Measurements from ENCODE around the gene OR51A2.
"Not testable (repeated sequence)": the region's sequence is repeated elsewhere in the genome, so short reads cannot be mapped to it uniquely, and the experiment has no call there.

OR51A2 gene, protein sequence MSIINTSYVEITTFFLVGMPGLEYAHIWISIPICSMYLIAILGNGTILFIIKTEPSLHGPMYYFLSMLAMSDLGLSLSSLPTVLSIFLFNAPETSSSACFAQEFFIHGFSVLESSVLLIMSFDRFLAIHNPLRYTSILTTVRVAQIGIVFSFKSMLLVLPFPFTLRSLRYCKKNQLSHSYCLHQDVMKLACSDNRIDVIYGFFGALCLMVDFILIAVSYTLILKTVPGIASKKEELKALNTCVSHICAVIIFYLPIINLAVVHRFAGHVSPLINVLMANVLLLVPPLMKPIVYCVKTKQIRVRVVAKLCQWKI

DNA sequence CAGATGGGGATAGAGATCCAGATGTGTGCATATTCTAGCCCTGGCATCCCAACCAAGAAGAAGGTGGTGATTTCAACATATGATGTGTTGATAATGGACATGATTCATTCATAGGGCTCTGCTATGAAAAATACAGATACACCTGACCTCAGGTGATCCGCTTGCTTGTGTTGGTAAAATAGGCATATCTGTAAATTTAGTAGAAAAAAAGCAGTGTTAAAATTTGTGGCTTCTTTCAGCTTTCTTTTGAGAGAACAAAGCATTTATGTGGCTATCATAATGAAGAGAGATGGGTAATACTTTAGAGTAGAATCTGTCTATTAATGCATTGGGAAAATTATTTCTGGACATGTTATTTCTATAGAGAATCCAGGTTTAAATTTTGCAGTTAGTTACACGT is at the start of gene OR51A2:
TSS of gene OR51A2 (minus strand) at position 101 of the 400 bp plus-strand sequence. CDS start at position 101, 0 bp downstream.
- H3K27ac ChIP-seq (ENCODE audit: low read depth, low read length); H3K9me3 ChIP-seq (ENCODE audit: control insufficient read depth in 1 of 2, low read length in 2 of 2); H3K4me3 ChIP-seq (ENCODE audit: low read depth in 1 of 2, low read length in 2 of 2); H3K36me3 ChIP-seq (ENCODE audit: control insufficient read depth in 1 of 2, insufficient read depth in 2 of 2, low read length in 2 of 2); H3K27me3 ChIP-seq (ENCODE audit: control insufficient read depth in 1 of 2, insufficient read depth in 2 of 2, low read length in 2 of 2); H3K9ac ChIP-seq (ENCODE audit: low read depth in 1 of 2, low read length in 2 of 2); H3K4me1 ChIP-seq (ENCODE audit: control insufficient read depth in 1 of 2, insufficient read depth in 2 of 2, low read length in 2 of 2): not testable (repeated sequence)

DNA sequence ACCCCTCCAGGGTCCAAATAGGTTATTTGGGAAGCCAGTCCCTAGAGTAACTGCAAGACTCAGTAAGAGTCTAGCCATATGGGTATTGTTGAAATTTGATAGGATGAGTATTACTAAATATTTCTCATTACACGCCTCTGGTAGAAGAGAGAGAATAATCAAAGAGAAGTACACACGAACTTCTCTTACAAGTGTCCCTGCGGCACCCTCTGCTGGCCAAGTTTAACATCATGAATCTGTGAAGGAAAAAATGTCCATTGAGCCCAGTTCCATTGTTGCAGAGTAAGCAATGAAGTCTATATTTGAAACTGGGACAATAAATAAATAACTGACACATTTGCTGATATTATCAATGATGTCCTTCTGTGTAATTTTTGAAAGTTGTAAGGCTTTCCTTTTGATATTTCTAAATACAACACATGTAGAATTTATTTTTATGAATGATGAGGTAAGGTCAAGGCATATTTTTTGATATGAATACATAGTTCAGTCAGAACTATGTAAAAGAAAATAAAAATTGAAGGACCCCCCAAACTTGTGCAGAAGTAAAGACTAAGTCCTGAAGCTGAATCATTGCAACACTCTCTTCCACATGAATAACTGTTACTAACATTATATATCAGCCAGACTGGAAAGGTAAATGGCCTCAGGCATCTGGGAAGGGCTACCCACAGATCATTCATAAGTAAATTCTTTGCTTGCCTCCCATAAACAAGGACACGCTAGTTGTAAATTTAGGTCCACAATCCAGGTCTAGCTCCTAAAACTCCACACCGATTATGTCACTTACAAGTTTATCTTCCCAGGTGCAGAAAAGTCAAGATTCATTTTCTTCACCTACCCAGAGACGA is 49.1 kb upstream of the OR51A2 start:
- no peaks in the 10 kb centered on the region for H3K36me3 ChIP-seq (ENCODE audit: control insufficient read depth in 1 of 2, insufficient read depth in 2 of 2, low read length in 2 of 2)

DNA sequence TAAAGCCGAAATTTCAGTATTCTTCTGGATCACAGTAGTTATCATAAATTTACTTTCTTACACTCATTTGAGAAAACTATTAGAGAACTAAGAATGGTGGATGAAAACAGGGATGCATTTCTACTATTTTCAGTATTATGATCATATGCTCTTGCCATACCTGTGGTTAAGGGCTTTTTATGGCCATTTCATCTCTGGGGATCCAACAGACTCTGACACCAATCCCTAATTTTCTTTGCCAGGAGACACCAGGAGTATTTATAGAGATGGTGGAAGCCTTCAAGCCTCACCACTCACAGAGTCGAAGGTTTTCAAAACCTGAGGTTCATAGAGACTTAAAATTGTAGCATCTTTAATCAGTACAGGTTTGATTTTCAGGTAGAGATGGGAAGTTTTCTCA is 39.0 kb upstream of the OR51A2 start, which contains the start of gene OR51L1:
TSS of gene OR51L1 (plus strand) at position 301 of the 400 bp plus-strand sequence. CDS start 4,132 bp downstream, outside the sequence.
- no peaks in the 10 kb centered on the region for H3K36me3 ChIP-seq (ENCODE audit: control insufficient read depth in 1 of 2, insufficient read depth in 2 of 2, low read length in 2 of 2)
- no peaks in the 10 kb centered on the region for H3K4me1 ChIP-seq (ENCODE audit: control insufficient read depth in 1 of 2, insufficient read depth in 2 of 2, low read length in 2 of 2)
- no peak within 1 kb of the TSS for H3K9ac ChIP-seq (ENCODE audit: low read depth in 1 of 2, low read length in 2 of 2)
- no peaks in the 10 kb centered on the region for H3K27me3 ChIP-seq (ENCODE audit: control insufficient read depth in 1 of 2, insufficient read depth in 2 of 2, low read length in 2 of 2)
- no peak within 1 kb of the TSS for H3K27ac ChIP-seq (ENCODE audit: low read depth, low read length)
- no peaks in the 10 kb centered on the region for H3K9me3 ChIP-seq (ENCODE audit: control insufficient read depth in 1 of 2, low read length in 2 of 2)
- no peak within 1 kb of the TSS for H3K4me3 ChIP-seq (ENCODE audit: low read depth in 1 of 2, low read length in 2 of 2)

More for the DNA sequence above, 49.1 kb upstream of the OR51A2 start:
- H3K4me1 ChIP-seq (ENCODE audit: control insufficient read depth in 1 of 2, insufficient read depth in 2 of 2, low read length in 2 of 2), result no peaks in the 10 kb centered on the region
- no peak overlapping the region for H3K27ac ChIP-seq (ENCODE audit: low read depth, low read length)
- no peak overlapping the region for H3K4me3 ChIP-seq (ENCODE audit: low read depth in 1 of 2, low read length in 2 of 2)
- no peak overlapping the region for H3K9ac ChIP-seq (ENCODE audit: low read depth in 1 of 2, low read length in 2 of 2)
- H3K9me3 ChIP-seq (ENCODE audit: control insufficient read depth in 1 of 2, low read length in 2 of 2), result no peaks in the 10 kb centered on the region
- H3K27me3 ChIP-seq (ENCODE audit: control insufficient read depth in 1 of 2, insufficient read depth in 2 of 2, low read length in 2 of 2), result no peaks in the 10 kb centered on the region

DNA sequence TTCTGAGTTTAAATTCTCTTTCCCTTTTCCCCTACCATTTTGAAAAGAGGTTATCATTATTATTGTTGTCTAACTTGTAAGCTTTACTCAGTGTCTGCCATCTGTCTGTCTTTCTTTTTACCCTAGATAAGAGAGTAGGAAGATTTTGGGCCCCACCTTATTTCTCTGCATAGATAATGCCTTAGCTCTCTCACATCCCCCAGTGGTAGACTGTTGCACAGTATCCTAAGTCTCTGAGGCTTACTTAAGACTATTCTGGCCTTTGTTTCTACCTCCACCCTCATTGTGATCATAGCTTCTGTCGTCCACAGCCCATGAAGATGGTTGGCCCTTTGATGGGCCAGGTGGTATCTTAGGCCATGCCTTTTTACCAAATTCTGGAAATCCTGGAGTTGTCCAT is 35.5 kb upstream of the OR51A2 start:
- Histone ChIP-seq H3K9me3 (ENCODE audit: control insufficient read depth in 1 of 2, low read length in 2 of 2) (no peaks in the 10 kb centered on the region), H3K4me1 (ENCODE audit: control insufficient read depth in 1 of 2, insufficient read depth in 2 of 2, low read length in 2 of 2) (no peaks in the 10 kb centered on the region), H3K36me3 (ENCODE audit: control insufficient read depth in 1 of 2, insufficient read depth in 2 of 2, low read length in 2 of 2) (no peaks in the 10 kb centered on the region), H3K4me3 (ENCODE audit: low read depth in 1 of 2, low read length in 2 of 2) (no peak overlapping the region), H3K9ac (ENCODE audit: low read depth in 1 of 2, low read length in 2 of 2) (no peak overlapping the region), H3K27ac (ENCODE audit: low read depth, low read length) (no peak overlapping the region), H3K27me3 (ENCODE audit: control insufficient read depth in 1 of 2, insufficient read depth in 2 of 2, low read length in 2 of 2) (no peaks in the 10 kb centered on the region)

DNA sequence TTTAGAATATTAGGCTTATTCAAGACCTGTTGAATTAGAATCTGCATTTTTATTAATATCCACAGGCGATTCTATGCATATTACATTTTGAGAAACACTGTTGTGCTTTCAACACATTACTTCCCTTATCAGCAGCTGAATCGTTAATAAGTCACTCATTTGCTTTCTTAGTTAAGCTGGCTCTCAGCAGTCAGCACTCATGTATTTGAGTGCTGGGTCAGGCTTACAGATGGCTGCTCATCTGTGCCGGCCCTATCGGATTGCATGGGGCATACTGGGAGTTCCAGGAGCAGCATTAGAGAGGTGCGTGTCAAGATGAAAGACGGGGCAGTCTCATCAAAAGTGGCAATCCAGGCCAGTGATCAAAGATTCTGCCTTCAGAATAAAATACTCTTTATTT is 28.3 kb upstream of the OR51A2 start:
- H3K4me3 ChIP-seq (ENCODE audit: low read depth in 1 of 2, low read length in 2 of 2), result no peak overlapping the region
- no peaks in the 10 kb centered on the region for H3K36me3 ChIP-seq (ENCODE audit: control insufficient read depth in 1 of 2, insufficient read depth in 2 of 2, low read length in 2 of 2)
- no peaks in the 10 kb centered on the region for H3K27me3 ChIP-seq (ENCODE audit: control insufficient read depth in 1 of 2, insufficient read depth in 2 of 2, low read length in 2 of 2)
- no peak overlapping the region for H3K27ac ChIP-seq (ENCODE audit: low read depth, low read length)
- H3K4me1 ChIP-seq (ENCODE audit: control insufficient read depth in 1 of 2, insufficient read depth in 2 of 2, low read length in 2 of 2), result no peaks in the 10 kb centered on the region
- H3K9me3 ChIP-seq (ENCODE audit: control insufficient read depth in 1 of 2, low read length in 2 of 2), result no peaks in the 10 kb centered on the region
- no peak overlapping the region for H3K9ac ChIP-seq (ENCODE audit: low read depth in 1 of 2, low read length in 2 of 2)

DNA sequence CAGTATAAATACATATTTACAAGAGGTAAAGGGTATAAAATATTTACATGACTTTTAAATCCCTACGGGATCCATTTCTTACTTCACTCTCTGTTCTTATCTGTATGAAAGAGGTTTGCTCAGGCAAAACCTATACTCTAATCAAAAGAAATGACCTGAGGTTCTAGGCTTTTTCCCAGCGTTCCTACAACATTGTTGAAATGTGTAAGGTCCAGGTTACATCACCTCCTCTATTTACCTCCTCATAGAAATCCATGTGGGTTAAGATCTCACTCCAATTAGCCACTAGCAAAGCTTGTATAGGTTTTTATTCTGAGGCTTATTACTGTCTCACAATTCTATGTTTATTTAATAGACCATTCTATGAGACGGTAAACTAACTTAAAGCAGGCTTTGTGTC is 27.2 kb upstream of the OR51A2 start:
- H3K27ac ChIP-seq (ENCODE audit: low read depth, low read length), result no peak overlapping the region
- H3K9me3 ChIP-seq (ENCODE audit: control insufficient read depth in 1 of 2, low read length in 2 of 2), result no peaks in the 10 kb centered on the region
- no peak overlapping the region for H3K4me3 ChIP-seq (ENCODE audit: low read depth in 1 of 2, low read length in 2 of 2)
- H3K9ac ChIP-seq (ENCODE audit: low read depth in 1 of 2, low read length in 2 of 2), result no peak overlapping the region
- H3K27me3 ChIP-seq (ENCODE audit: control insufficient read depth in 1 of 2, insufficient read depth in 2 of 2, low read length in 2 of 2), result no peaks in the 10 kb centered on the region
- H3K4me1 ChIP-seq (ENCODE audit: control insufficient read depth in 1 of 2, insufficient read depth in 2 of 2, low read length in 2 of 2), result no peaks in the 10 kb centered on the region
- no peaks in the 10 kb centered on the region for H3K36me3 ChIP-seq (ENCODE audit: control insufficient read depth in 1 of 2, insufficient read depth in 2 of 2, low read length in 2 of 2)

DNA sequence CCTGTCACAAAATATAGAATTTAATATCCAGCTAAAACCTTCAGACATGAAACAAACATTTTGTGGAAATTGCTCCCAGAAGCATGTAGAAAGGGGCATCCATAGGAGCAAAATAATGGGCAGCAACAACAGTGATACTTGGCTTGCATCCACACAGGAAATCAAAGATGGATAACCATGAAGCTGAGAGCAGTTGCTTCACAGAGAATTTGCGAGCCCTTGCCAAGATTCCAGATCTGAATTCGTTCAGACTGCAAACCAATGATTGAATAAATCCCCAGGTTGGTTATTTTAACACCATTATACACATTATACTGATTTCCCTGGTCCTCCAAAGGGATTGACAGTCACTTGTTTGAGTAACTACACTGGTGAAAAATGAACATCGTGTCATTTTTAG is 23.5 kb upstream of the OR51A2 start:
- Histone ChIP-seq H3K36me3 (ENCODE audit: control insufficient read depth in 1 of 2, insufficient read depth in 2 of 2, low read length in 2 of 2) (no peaks in the 10 kb centered on the region), H3K9me3 (ENCODE audit: control insufficient read depth in 1 of 2, low read length in 2 of 2) (no peaks in the 10 kb centered on the region), H3K4me3 (ENCODE audit: low read depth in 1 of 2, low read length in 2 of 2) (no peak overlapping the region)

DNA sequence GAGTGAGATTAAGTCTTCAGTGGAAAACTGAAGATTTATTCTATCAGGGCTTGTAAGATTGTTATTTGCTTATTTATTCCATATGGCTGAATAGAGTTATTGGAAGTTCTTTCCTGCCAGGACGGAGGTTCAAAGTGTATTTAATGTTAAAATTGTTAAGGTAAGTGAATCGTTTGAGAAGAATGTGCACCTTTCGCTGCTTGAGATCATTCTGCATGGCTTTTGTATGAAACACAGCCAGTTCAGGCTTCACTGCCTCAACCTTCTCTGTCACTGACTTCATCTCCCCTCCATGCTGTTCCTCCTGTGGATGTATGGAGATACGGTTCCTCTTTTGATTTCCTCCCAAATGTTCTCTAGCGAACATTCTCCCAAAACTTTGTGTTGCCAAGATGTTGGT is 19.9 kb upstream of the OR51A2 start:
- no peaks in the 10 kb centered on the region for H3K4me1 ChIP-seq (ENCODE audit: control insufficient read depth in 1 of 2, insufficient read depth in 2 of 2, low read length in 2 of 2)
- no peak overlapping the region for H3K27ac ChIP-seq (ENCODE audit: low read depth, low read length)
- H3K9ac ChIP-seq (ENCODE audit: low read depth in 1 of 2, low read length in 2 of 2), result no peak overlapping the region
- no peaks in the 10 kb centered on the region for H3K36me3 ChIP-seq (ENCODE audit: control insufficient read depth in 1 of 2, insufficient read depth in 2 of 2, low read length in 2 of 2)
- H3K4me3 ChIP-seq (ENCODE audit: low read depth in 1 of 2, low read length in 2 of 2), result no peak overlapping the region
- no peaks in the 10 kb centered on the region for H3K27me3 ChIP-seq (ENCODE audit: control insufficient read depth in 1 of 2, insufficient read depth in 2 of 2, low read length in 2 of 2)
- no peaks in the 10 kb centered on the region for H3K9me3 ChIP-seq (ENCODE audit: control insufficient read depth in 1 of 2, low read length in 2 of 2)

More for the DNA sequence above, 23.5 kb upstream of the OR51A2 start:
- H3K27me3 ChIP-seq (ENCODE audit: control insufficient read depth in 1 of 2, insufficient read depth in 2 of 2, low read length in 2 of 2), result no peaks in the 10 kb centered on the region
- no peaks in the 10 kb centered on the region for H3K4me1 ChIP-seq (ENCODE audit: control insufficient read depth in 1 of 2, insufficient read depth in 2 of 2, low read length in 2 of 2)
- no peak overlapping the region for H3K27ac ChIP-seq (ENCODE audit: low read depth, low read length)
- H3K9ac ChIP-seq (ENCODE audit: low read depth in 1 of 2, low read length in 2 of 2), result no peak overlapping the region

DNA sequence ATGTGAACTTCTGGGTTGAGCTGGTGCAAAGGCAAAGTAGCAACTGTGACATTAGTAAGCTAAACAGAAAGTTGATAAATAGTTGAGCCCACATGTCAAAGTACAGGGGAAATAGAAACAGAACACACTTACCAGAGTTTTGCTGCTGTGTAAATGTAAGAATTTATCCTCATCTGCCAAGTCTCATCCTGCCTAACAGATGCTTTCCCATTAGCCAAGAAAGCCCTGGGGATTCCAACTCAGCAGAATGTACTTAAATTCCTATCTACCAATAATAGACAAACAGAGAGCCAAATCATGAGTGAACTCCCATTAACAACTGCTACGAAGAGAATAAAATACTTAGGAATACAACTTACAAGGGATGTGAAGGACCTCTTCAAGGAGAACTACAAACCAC is 7.3 kb upstream of the OR51A2 start:
- Histone ChIP-seq H3K27me3 (ENCODE audit: control insufficient read depth in 1 of 2, insufficient read depth in 2 of 2, low read length in 2 of 2) (no peaks in the 10 kb centered on the region), H3K9ac (ENCODE audit: low read depth in 1 of 2, low read length in 2 of 2) (no peak overlapping the region), H3K27ac (ENCODE audit: low read depth, low read length) (no peak overlapping the region), H3K4me1 (ENCODE audit: control insufficient read depth in 1 of 2, insufficient read depth in 2 of 2, low read length in 2 of 2) (no peaks in the 10 kb centered on the region), H3K9me3 (ENCODE audit: control insufficient read depth in 1 of 2, low read length in 2 of 2) (no peaks in the 10 kb centered on the region), H3K4me3 (ENCODE audit: low read depth in 1 of 2, low read length in 2 of 2) (no peak overlapping the region), H3K36me3 (ENCODE audit: control insufficient read depth in 1 of 2, insufficient read depth in 2 of 2, low read length in 2 of 2) (no peaks in the 10 kb centered on the region)

DNA sequence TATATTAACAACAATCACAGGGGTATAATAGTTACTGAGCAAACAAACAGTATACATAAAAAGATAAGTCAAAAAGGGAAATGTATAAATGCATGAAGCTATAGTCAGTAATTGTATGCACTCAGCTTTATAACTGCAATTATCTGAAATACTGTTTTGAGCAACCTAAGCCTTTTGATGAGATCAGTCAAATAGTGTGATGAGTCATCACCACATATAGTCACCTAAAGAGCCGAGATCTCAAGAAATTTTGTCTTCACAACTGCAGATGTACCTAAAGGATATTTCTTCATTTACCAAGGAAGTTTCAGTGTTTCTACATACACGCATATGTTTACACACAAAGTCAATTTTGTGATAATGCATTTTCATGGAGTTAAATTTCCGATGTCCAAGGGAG is 5.4 kb upstream of the OR51A2 start:
- Histone ChIP-seq H3K4me1 (ENCODE audit: control insufficient read depth in 1 of 2, insufficient read depth in 2 of 2, low read length in 2 of 2) (no peaks in the 10 kb centered on the region), H3K27me3 (ENCODE audit: control insufficient read depth in 1 of 2, insufficient read depth in 2 of 2, low read length in 2 of 2) (no peaks in the 10 kb centered on the region), H3K27ac (ENCODE audit: low read depth, low read length) (no peak overlapping the region), H3K9me3 (ENCODE audit: control insufficient read depth in 1 of 2, low read length in 2 of 2) (no peaks in the 10 kb centered on the region), H3K9ac (ENCODE audit: low read depth in 1 of 2, low read length in 2 of 2) (no peak overlapping the region), H3K4me3 (ENCODE audit: low read depth in 1 of 2, low read length in 2 of 2) (no peak overlapping the region), H3K36me3 (ENCODE audit: control insufficient read depth in 1 of 2, insufficient read depth in 2 of 2, low read length in 2 of 2) (no peaks in the 10 kb centered on the region)

Measured in duodenal mucosa (tissue), 2 donors.